GM23338 (cell line): ENCODE data around the gene CD83. TPM values are rescaled to one million over a fixed set of nuclear protein-coding genes. Genes with fewer than 3 reads are reported as not detected.

Source experiments
- CTCF ChIP-seq, 2 experiments: fragments of 200-600 bp in 1 of 2; sonication (generic) in 1 of 2; conservative IDR thresholded peaks; 2 replicates each; pipeline versions ENCODE4 v1.5.1 to v1.6.1; 2016 to 2017; ENCODE audit warnings: antibody characterized with exemption in 2 of 2, low read depth in 2 of 2, mild to moderate bottlenecking in 2 of 2, moderate library complexity in 1 of 2
- EZH2phosphoT487 ChIP-seq: fragments of 200-600 bp; sonication (generic); IDR thresholded peaks from one replicate; pipeline ENCODE4 v1.8.1; 2018; ENCODE audit warnings: antibody characterized with exemption; ENCODE audit not compliant: unreplicated experiment
- POLR2AphosphoS5 ChIP-seq: IDR thresholded peaks from 2 replicates; pipeline ENCODE4 v1.6.1; 2016; ENCODE audit warnings: antibody characterized with exemption, low read depth
- REST ChIP-seq: IDR thresholded peaks from one replicate; pipeline ENCODE4 v1.6.1; 2018; ENCODE audit warnings: antibody characterized with exemption; ENCODE audit not compliant: unreplicated experiment
- STAT1 ChIP-seq: IDR thresholded peaks from one replicate; pipeline ENCODE4 v1.6.1; 2016; ENCODE audit warnings: antibody characterized with exemption; ENCODE audit not compliant: unreplicated experiment
- ZNF462 ChIP-seq: fragments of 250-450 bp; sonication (Bioruptor Pico); IDR thresholded peaks from 2 replicates; pipeline ENCODE4 v1.5.0; 2020; ENCODE audit warnings: mild to moderate bottlenecking, moderate library complexity
- polyA plus RNA-seq: library from polyadenylated mRNA; unstranded; fragments of >200 nt; fragmentation: Nextera tagmentation; extraction: Ambion mirVana; gene quantifications from 2 replicates; pipeline ENCODE4 v1.2.1, GENCODE V29; 2016
- total RNA-seq: library from RNA; depleted of rRNA; stranded (reverse); fragments of >200 nt; shearing (Covaris generic); gene quantifications from 2 replicates; pipeline ENCODE4 v1.2.3, GENCODE V29; 2014

The CD83 gene
- total and polyA plus RNA-seq, 2 experiments from 2014 or later: 8.1 to 13.2 TPM

- no peak for TF ChIP-seq ZNF462 (CRISPR knock-in tag)
- no peak for TF ChIP-seq EZH2phosphoT487
- TF ChIP-seq POLR2AphosphoS5: no peak
- TF ChIP-seq STAT1: no peak
- TF ChIP-seq REST: no peak
- no peak for TF ChIP-seq CTCF (conservative IDR thresholded peaks at IDR 0.05; ENCODE audit: low read depth in 2 of 2)
Measured at GRCh38 chr6:14178083-14178445, 60.5 kb downstream of the CD83 start (continued).
